Adrenal gland (tissue), 12 donors: ENCODE measurements around the gene SSH2. TPM values are rescaled to one million over a fixed set of nuclear protein-coding genes. Genes with fewer than 3 reads are reported as not detected.
"Not testable (repeated sequence)": the region's sequence is repeated elsewhere in the genome, so short reads cannot be mapped to it uniquely, and the experiment has no call there.

ENCODE experiments used
- DNase-seq, 7 donors: peaks; one replicate each; pipeline ENCODE4 v3.0.0-alpha.2; 2019 to 2020
- H3K27ac ChIP-seq, 5 donors: fragments of 200-600 bp; sonication (generic) in 4 of 5; 1 replicate in 3 of 5; 2 replicates in 2 of 5; pipeline versions ENCODE4 v1.5.1 to v1.8.0; 2016 to 2020; ENCODE audit warnings: mild to moderate bottlenecking in 1 of 5
- H3K27me3 ChIP-seq: fragments of 200-600 bp; 2 replicates; pipeline ENCODE4 v1.8.0; 2021
- H3K36me3 ChIP-seq, 2 donors: fragments of 200-600 bp; replicated peaks in 1 of 2; 1 replicate in 1 of 2; 2 replicates in 1 of 2; pipeline versions ENCODE4 v1.5.1 to v1.8.0; 2018 to 2022
- H3K4me1 ChIP-seq, 2 donors: fragments of 200-600 bp; replicated peaks in 1 of 2; 1 replicate in 1 of 2; 2 replicates in 1 of 2; pipeline versions ENCODE4 v1.5.1 to v1.8.0; 2018 to 2021
- H3K4me3 ChIP-seq, 4 donors: fragments of 200-600 bp; sonication (generic) in 3 of 4; one replicate each; pipeline ENCODE4 v1.5.1; 2016 to 2018
- H3K9me3 ChIP-seq, 3 donors: fragments of 200-600 bp; sonication (generic) in 1 of 3; replicated peaks in 1 of 3; 1 replicate in 2 of 3; 2 replicates in 1 of 3; pipeline versions ENCODE4 v1.5.1 to v1.8.0; 2016 to 2021
- CTCF ChIP-seq, 6 experiments: fragments of 450-650 bp in 4 of 6; fragments of 200-600 bp in 2 of 6; sonication (generic) in 1 of 6; IDR thresholded peaks; 1 replicate in 5 of 6; 2 replicates in 1 of 6; pipeline versions ENCODE4 v1.5.1 to v1.8.0; 2016 to 2021; ENCODE audit warnings: antibody characterized with exemption in 6 of 6, mild to moderate bottlenecking in 2 of 6, moderate library complexity in 1 of 6
- POLR2A ChIP-seq, 2 donors: fragments of 450-650 bp; IDR thresholded peaks; one replicate each; pipeline ENCODE4 v1.6.1; 2017; ENCODE audit warnings: antibody characterized with exemption in 2 of 2, mild to moderate bottlenecking in 2 of 2, moderate library complexity in 1 of 2
- WGBS, 4 donors: extraction: QIAGEN DNeasy Blood & Tissue Kit in 2 of 4; methylation state at CpG; one replicate each; pipeline versions ENCODE4 v1.1.5 to v1.1.7; 2013 to 2017; 5-methylcytosine and 5-hydroxymethylcytosine counted together
- intact Hi-C, 2 donors: fragments of 100-400 bp; cut with DNase I; formaldehyde crosslinking; loops; one replicate each; pipeline versions ENCODE4 v1.14.1 to v1.15.0; 2022 to 2023
- polyA plus RNA-seq, 3 donors: library from polyadenylated mRNA; stranded (reverse); fragments of 200-250 nt in 2 of 3; fragments of 350-450 nt in 1 of 3; fragmentation: Illumina TruSeq in 1 of 3; extraction: RNeasy Lipid Tissue Mini Kit (QIAGEN cat#74804) in 1 of 3; gene quantifications; one replicate each; pipeline ENCODE4 v1.2.3, GENCODE V29; 2013 to 2014
- total RNA-seq, 9 donors: library from RNA; depleted of rRNA in 4 of 9; stranded (reverse); fragments of >200 nt in 4 of 9; fragments of 120-200 nt in 1 of 9; fragmentation: NEBNext Ultra II Directional in 1 of 9; extraction: Animal tissue kit (Norgen Biotek cat#: 25700) in 1 of 9; gene quantifications; one replicate each; pipeline versions ENCODE4 v1.1.0 to v1.2.4, GENCODE V29; 2013 to 2023
- donor health status: healthy with polysubstance abuse.
- donor health status: Bipolar disorder and iron deficiency.
- donor health status: DM: yes; HTN: yes; CAD: no.
- donor health status: DM: no; HTN: no; CAD: no.
- donor health status: DM: no; HTN: no; CAD: no.
- donor health status: DM: yes; HTN: yes; CAD: no.

Gene SSH2
- total and polyA plus RNA-seq, 12 donors = 7.6 to 35.8 (median 20.8) TPM

- Histone ChIP-seq H3K4me3 (no peak overlapping the region), H3K4me1 (no peaks in the 10 kb centered on the region), H3K27me3 (no peaks in the 10 kb centered on the region), H3K36me3 (no peaks in the 10 kb centered on the region), H3K27ac (no peak overlapping the region), H3K9me3 (no peaks in the 10 kb centered on the region)
- WGBS, 4 donors = 58 to 65% (median 63%) methylated on average over 2 to 4 of the region's 4 CpGs
- no peak for DNase-seq
- TF ChIP-seq POLR2A (IDR thresholded peaks at IDR 0.05) (no peak), CTCF (IDR thresholded peaks at IDR 0.05) (no peak)
- intact Hi-C loops = no loop called here
Measured at GRCh38 chr17:29958947-29959657, 29.1 kb upstream of the SSH2 start.

DNA sequence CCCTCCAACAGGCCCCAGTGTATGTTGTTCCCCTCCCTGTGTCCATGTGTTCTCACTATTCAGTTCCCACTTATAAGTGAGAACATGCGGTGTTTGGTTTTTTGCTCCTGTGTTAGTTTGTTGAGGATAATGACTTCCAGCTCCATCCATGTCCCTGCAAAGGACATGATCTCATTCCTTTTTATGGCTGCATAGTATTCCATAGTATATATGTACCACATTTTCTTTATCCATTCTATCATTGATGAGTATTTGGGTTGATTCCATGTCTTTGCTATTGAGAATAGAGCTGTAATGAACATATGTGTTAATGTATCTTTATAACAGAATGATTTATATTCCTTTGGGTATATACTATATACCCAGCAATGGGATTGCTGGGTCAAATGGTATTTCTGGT is 27.5 kb upstream of the SSH2 start:
- H3K36me3 ChIP-seq, intact Hi-C loops, H3K27ac ChIP-seq, DNase-seq, H3K4me3 ChIP-seq, H3K9me3 ChIP-seq, H3K27me3 ChIP-seq, H3K4me1 ChIP-seq: not testable (repeated sequence)
- 75 to 96% (median 86%) methylated on average over 1 of the region's 1 CpG for WGBS, 4 donors

- Histone ChIP-seq H3K4me3 (no peak overlapping the region), H3K9me3 (no peaks in the 10 kb centered on the region), H3K4me1 (no peaks in the 10 kb centered on the region), H3K27me3 (no peaks in the 10 kb centered on the region), H3K36me3 (no peaks in the 10 kb centered on the region), H3K27ac (no peak overlapping the region)
- DNase-seq = no peak
- no peak for TF ChIP-seq CTCF (IDR thresholded peaks at IDR 0.05)
- no peak for TF ChIP-seq POLR2A (IDR thresholded peaks at IDR 0.05)
- intact Hi-C loops = no loop called here
Measured at GRCh38 chr17:29956225-29956624, 26.2 kb upstream of the SSH2 start.

DNA sequence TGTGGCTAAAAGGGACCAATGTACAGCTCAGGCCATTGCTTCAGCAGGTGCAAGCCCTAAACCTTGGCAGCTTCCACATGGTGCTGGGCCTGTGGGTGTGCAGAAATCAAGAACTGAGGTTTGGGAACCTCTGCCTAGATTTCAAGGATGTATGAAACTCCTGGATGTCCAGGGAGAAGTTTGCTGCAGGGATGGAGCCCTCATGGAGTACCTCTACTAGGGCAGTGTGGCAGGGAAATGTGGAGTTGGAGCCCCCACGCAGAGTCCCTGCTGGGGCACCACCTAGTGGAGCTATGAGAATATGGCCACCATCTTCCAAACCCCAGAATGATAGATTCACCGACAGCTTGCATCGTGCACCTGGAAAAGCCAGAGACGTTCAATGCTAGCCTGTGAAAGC is 24.4 kb upstream of the SSH2 start:
- no peak for DNase-seq
- intact Hi-C loops = no loop called here
- WGBS, 4 donors = 57 to 92% (median 86%) methylated on average over 4 of the region's 4 CpGs

More for the DNA sequence above, 24.4 kb upstream of the SSH2 start:
- TF ChIP-seq POLR2A (IDR thresholded peaks at IDR 0.05) = no peak
- no peak for TF ChIP-seq CTCF (IDR thresholded peaks at IDR 0.05)
- no peak overlapping the region for H3K27ac ChIP-seq
- H3K9me3 ChIP-seq = no peaks in the 10 kb centered on the region
- H3K27me3 ChIP-seq = no peaks in the 10 kb centered on the region
- H3K4me3 ChIP-seq = no peak overlapping the region
- no peaks in the 10 kb centered on the region for H3K4me1 ChIP-seq
- H3K36me3 ChIP-seq = no peaks in the 10 kb centered on the region
